K562 (cell line): ENCODE results near the gene LACTBL1. TPM values are rescaled to one million over a fixed set of nuclear protein-coding genes. Genes with fewer than 3 reads are reported as not detected.

ENCODE experiments used
- ARID3A ChIP-seq: IDR thresholded peaks from 2 replicates; pipeline ENCODE4 v1.6.1; 2012; ENCODE audit warnings: low read depth, low read length, improper control_type of control experiment, borderline replicate concordance
- ESRRA ChIP-seq: fragments of 450-650 bp; IDR thresholded peaks from 2 replicates; pipeline ENCODE4 v1.6.1; 2014; ENCODE audit warnings: low read depth, mild to moderate bottlenecking, moderate library complexity, borderline replicate concordance
- ESRRB ChIP-seq: fragments of 250-450 bp; sonication (Bioruptor Pico); IDR thresholded peaks from 2 replicates; pipeline ENCODE4 v1.5.0; 2020; ENCODE audit warnings: mild to moderate bottlenecking, moderate library complexity, borderline replicate concordance
- HMBOX1 ChIP-seq: sonication (generic); IDR thresholded peaks from 2 replicates; pipeline ENCODE4 v1.6.1; 2016
- SP1 ChIP-seq: sonication (generic); formaldehyde crosslinking; IDR thresholded peaks from 2 replicates; pipeline ENCODE4 v1.8.1; 2022; ENCODE audit warnings: mild to moderate bottlenecking, missing genetic modification reagents
- STAG1 ChIP-seq: sonication (generic); formaldehyde crosslinking; IDR thresholded peaks from 2 replicates; pipeline ENCODE4 v1.5.0; 2020; ENCODE audit warnings: missing genetic modification reagents, borderline replicate concordance
- YY1 ChIP-seq, 3 experiments: IDR thresholded peaks; 2 replicates each; pipeline ENCODE4 v1.6.1; 2011; ENCODE audit warnings: low read length in 2 of 3, mild to moderate bottlenecking in 2 of 3, moderate library complexity in 2 of 3, borderline replicate concordance in 1 of 3, control low read depth in 1 of 3, low read depth in 1 of 3; ENCODE audit not compliant: insufficient read depth in 3 of 3, insufficient replicate concordance in 2 of 3, control insufficient read depth in 1 of 3, insufficient read length in 1 of 3; ENCODE audit errors: extremely low read depth in 1 of 3
- ZNF121 ChIP-seq: sonication (generic); formaldehyde crosslinking; conservative IDR thresholded peaks from 2 replicates; pipeline ENCODE4 v1.8.0; 2022; ENCODE audit warnings: missing genetic modification reagents
- ZNF184 ChIP-seq: sonication (generic); formaldehyde crosslinking; IDR thresholded peaks from 2 replicates; pipeline ENCODE4 v1.5.0; 2020; ENCODE audit warnings: missing genetic modification reagents
- polyA plus RNA-seq, 8 experiments: library from polyadenylated mRNA; depleted of rRNA in 4 of 8; stranded (reverse) in 5 of 8; unstranded in 3 of 8; fragments of >200 nt; fragmentation: Nextera tagmentation in 2 of 8; fragmentation: Illumina TruSeq in 1 of 8; extraction: Ambion mirVana in 2 of 8; extraction: Trizol in 1 of 8; gene quantifications; 2 replicates each; pipeline versions ENCODE4 v1.2.1 to v1.2.3, GENCODE V29; 2011 to 2014; ENCODE audit warnings: inconsistent platforms in 1 of 8, missing spikeins in 1 of 8
- total RNA-seq, 7 experiments: library from RNA; depleted of rRNA in 6 of 7; stranded (reverse); fragments of >200 nt in 6 of 7; fragmentation: Illumina TruSeq in 2 of 7; extraction: Trizol in 2 of 7; gene quantifications; 2 replicates each; pipeline versions ENCODE4 v1.2.1 to v1.2.3, GENCODE V29; 2011 to 2021; ENCODE audit warnings: low replicate concordance in 1 of 7
- TF ChIP-seq, protein P1 (sequence below): sonication (generic); formaldehyde crosslinking; IDR thresholded peaks from 2 replicates; pipeline ENCODE4 v1.8.1; 2023; ENCODE audit warnings: mild to moderate bottlenecking, missing genetic modification reagents
- TF ChIP-seq, protein P2 (sequence below), 2 experiments: fragments of 450-650 bp; conservative IDR thresholded peaks; 2 replicates each; pipeline ENCODE4 v1.6.1; 2017; ENCODE audit warnings: mild to moderate bottlenecking in 2 of 2, moderate library complexity in 2 of 2
- TF ChIP-seq, protein P3 (sequence below): fragments of 250-450 bp; sonication (Bioruptor Pico); IDR thresholded peaks from 2 replicates; pipeline ENCODE4 v1.4.0; 2020

The LACTBL1 gene
- total and polyA plus RNA-seq, 9 of the 15 experiments (the other 6 are each of a cell fraction or from before 2014, with no cell fraction given): not detected

GRCh38 chr1:22976461-22977243 is 4.0 kb upstream of the LACTBL1 start (continued):
- TF ChIP-seq, protein P1, sequence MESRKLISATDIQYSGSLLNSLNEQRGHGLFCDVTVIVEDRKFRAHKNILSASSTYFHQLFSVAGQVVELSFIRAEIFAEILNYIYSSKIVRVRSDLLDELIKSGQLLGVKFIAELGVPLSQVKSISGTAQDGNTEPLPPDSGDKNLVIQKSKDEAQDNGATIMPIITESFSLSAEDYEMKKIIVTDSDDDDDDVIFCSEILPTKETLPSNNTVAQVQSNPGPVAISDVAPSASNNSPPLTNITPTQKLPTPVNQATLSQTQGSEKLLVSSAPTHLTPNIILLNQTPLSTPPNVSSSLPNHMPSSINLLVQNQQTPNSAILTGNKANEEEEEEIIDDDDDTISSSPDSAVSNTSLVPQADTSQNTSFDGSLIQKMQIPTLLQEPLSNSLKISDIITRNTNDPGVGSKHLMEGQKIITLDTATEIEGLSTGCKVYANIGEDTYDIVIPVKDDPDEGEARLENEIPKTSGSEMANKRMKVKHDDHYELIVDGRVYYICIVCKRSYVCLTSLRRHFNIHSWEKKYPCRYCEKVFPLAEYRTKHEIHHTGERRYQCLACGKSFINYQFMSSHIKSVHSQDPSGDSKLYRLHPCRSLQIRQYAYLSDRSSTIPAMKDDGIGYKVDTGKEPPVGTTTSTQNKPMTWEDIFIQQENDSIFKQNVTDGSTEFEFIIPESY (CRISPR knock-in tag): no peak
- TF ChIP-seq ESRRA: peak; percentile 87
- TF ChIP-seq STAG1 (CRISPR knock-in tag): peak; percentile 81
- no peak for TF ChIP-seq ZNF121
- no peak for TF ChIP-seq ESRRB (CRISPR knock-in tag)
- peak; percentile 63 to 91 (median 80) for TF ChIP-seq YY1 (IDR thresholded peaks at IDR 0.05; ENCODE audit: borderline replicate concordance in 1 of 3, control insufficient read depth in 1 of 3, extremely low read depth in 1 of 3, insufficient read depth in 3 of 3, insufficient read length in 1 of 3, insufficient replicate concordance in 2 of 3, low read depth in 1 of 3, low read length in 2 of 3)
- TF ChIP-seq, protein P2, sequence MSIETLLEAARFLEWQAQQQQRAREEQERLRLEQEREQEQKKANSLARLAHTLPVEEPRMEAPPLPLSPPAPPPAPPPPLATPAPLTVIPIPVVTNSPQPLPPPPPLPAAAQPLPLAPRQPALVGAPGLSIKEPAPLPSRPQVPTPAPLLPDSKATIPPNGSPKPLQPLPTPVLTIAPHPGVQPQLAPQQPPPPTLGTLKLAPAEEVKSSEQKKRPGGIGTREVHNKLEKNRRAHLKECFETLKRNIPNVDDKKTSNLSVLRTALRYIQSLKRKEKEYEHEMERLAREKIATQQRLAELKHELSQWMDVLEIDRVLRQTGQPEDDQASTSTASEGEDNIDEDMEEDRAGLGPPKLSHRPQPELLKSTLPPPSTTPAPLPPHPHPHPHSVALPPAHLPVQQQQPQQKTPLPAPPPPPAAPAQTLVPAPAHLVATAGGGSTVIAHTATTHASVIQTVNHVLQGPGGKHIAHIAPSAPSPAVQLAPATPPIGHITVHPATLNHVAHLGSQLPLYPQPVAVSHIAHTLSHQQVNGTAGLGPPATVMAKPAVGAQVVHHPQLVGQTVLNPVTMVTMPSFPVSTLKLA (conservative IDR thresholded peaks at IDR 0.05): peak; percentile 65 to 69; a peak in 3 of 4 replicates
- TF ChIP-seq ARID3A: no peak
- no peak for TF ChIP-seq ZNF184 (CRISPR knock-in tag)
- TF ChIP-seq, protein P3, sequence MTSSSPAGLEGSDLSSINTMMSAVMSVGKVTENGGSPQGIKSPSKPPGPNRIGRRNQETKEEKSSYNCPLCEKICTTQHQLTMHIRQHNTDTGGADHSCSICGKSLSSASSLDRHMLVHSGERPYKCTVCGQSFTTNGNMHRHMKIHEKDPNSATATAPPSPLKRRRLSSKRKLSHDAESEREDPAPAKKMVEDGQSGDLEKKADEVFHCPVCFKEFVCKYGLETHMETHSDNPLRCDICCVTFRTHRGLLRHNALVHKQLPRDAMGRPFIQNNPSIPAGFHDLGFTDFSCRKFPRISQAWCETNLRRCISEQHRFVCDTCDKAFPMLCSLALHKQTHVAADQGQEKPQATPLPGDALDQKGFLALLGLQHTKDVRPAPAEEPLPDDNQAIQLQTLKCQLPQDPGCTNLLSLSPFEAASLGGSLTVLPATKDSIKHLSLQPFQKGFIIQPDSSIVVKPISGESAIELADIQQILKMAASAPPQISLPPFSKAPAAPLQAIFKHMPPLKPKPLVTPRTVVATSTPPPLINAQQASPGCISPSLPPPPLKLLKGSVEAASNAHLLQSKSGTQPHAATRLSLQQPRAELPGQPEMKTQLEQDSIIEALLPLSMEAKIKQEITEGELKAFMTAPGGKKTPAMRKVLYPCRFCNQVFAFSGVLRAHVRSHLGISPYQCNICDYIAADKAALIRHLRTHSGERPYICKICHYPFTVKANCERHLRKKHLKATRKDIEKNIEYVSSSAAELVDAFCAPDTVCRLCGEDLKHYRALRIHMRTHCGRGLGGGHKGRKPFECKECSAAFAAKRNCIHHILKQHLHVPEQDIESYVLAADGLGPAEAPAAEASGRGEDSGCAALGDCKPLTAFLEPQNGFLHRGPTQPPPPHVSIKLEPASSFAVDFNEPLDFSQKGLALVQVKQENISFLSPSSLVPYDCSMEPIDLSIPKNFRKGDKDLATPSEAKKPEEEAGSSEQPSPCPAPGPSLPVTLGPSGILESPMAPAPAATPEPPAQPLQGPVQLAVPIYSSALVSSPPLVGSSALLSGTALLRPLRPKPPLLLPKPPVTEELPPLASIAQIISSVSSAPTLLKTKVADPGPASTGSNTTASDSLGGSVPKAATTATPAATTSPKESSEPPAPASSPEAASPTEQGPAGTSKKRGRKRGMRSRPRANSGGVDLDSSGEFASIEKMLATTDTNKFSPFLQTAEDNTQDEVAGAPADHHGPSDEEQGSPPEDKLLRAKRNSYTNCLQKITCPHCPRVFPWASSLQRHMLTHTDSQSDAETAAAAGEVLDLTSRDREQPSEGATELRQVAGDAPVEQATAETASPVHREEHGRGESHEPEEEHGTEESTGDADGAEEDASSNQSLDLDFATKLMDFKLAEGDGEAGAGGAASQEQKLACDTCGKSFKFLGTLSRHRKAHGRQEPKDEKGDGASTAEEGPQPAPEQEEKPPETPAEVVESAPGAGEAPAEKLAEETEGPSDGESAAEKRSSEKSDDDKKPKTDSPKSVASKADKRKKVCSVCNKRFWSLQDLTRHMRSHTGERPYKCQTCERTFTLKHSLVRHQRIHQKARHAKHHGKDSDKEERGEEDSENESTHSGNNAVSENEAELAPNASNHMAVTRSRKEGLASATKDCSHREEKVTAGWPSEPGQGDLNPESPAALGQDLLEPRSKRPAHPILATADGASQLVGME (CRISPR knock-in tag): 0 out of 2 replicates have a peak, but pooled peaks have one; percentile 31
- TF ChIP-seq SP1: peak; percentile 58; the same call in 1 of the 2 replicates
- TF ChIP-seq HMBOX1: 0 out of 2 replicates have a peak, but pooled peaks have one; percentile 23
